GM21737 (cell line): Measurements from ENCODE around the gene RBM33.
"Not testable (repeated sequence)": the region's sequence is repeated elsewhere in the genome, so short reads cannot be mapped to it uniquely, and the experiment has no call there.

Experiments
- ATAC-seq: cut with Tn5 transposase; IDR thresholded peaks from one replicate; pipeline ENCODE4 v1.9.1; 2021; ENCODE audit warnings: mild to moderate bottlenecking, moderate library complexity; ENCODE audit not compliant: unreplicated experiment

The RBM33 gene

GRCh38 chr7:155685791-155686160, 41.3 kb downstream of the RBM33 start:
- ATAC-seq = peak; percentile 10

GRCh38 chr7:155686620-155687324, 42.3 kb downstream of the RBM33 start:
- ATAC-seq = not testable (repeated sequence)

GRCh38 chr7:155688237-155688636, 43.8 kb downstream of the RBM33 start:
- not testable (repeated sequence) for ATAC-seq

GRCh38 chr7:155690655-155691054, 46.2 kb downstream of the RBM33 start:
- ATAC-seq = not testable (repeated sequence)

GRCh38 chr7:155692317-155692716, 47.9 kb downstream of the RBM33 start:
- ATAC-seq = no peak

- no peak for ATAC-seq
Observed at GRCh38 chr7:155693826-155694225, 49.4 kb downstream of the RBM33 start.

GRCh38 chr7:155694851-155695250, 50.4 kb downstream of the RBM33 start:
- no peak for ATAC-seq

GRCh38 chr7:155696747-155697146, 52.3 kb downstream of the RBM33 start:
- ATAC-seq = no peak

GRCh38 chr7:155698633-155699032, 54.2 kb downstream of the RBM33 start:
- no peak for ATAC-seq

GRCh38 chr7:155699180-155699579, 54.7 kb downstream of the RBM33 start:
- ATAC-seq = no peak

- no peak for ATAC-seq
Observed at GRCh38 chr7:155700847-155701246, 56.4 kb downstream of the RBM33 start.

- ATAC-seq = no peak
Observed at GRCh38 chr7:155701972-155702544, 57.6 kb downstream of the RBM33 start.

- ATAC-seq = no peak
Observed at GRCh38 chr7:155702616-155703015, 58.2 kb downstream of the RBM33 start.

- no peak for ATAC-seq
Observed at GRCh38 chr7:155705623-155706360, 61.3 kb downstream of the RBM33 start.

- ATAC-seq = no peak
Observed at GRCh38 chr7:155706376-155706775, 61.9 kb downstream of the RBM33 start.

- peak; percentile 53 for ATAC-seq
Observed at GRCh38 chr7:155709453-155709852, 65.0 kb downstream of the RBM33 start.

- ATAC-seq = no peak
Observed at GRCh38 chr7:155710031-155710430, 65.6 kb downstream of the RBM33 start.

GRCh38 chr7:155710530-155710929, 66.1 kb downstream of the RBM33 start:
- no peak for ATAC-seq

- no peak for ATAC-seq
Observed at GRCh38 chr7:155711081-155711480, 66.6 kb downstream of the RBM33 start.

GRCh38 chr7:155713384-155713783, 68.9 kb downstream of the RBM33 start:
- no peak for ATAC-seq

- no peak for ATAC-seq
Observed at GRCh38 chr7:155714702-155715101, 70.2 kb downstream of the RBM33 start.
